Measurements from ENCODE around the gene KCP.
A peak's percentile ranks its signal among the peaks of the same experiment; 100 is the strongest.

KCP gene

DNA sequence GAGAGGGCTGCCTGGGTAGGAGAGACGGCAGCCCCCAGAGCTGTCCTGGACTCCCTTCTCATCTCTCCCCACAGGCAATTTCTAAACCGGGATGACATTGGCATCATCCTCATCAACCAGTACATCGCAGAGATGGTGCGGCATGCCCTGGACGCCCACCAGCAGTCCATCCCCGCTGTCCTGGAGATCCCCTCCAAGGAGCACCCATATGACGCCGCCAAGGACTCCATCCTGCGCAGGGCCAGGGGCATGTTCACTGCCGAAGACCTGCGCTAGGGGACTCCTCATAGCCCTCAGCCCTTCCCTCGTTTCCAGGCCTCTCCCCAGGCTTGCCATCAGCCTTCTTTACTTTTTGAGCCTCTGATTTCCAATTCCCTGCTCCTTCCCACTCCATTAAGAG is 45.2 kb downstream of the KCP start:
- POLR2A ChIA-PET, result no interaction called here
- CTCF ChIA-PET, result no interaction called here
- TF ChIP-seq HDGF (IDR thresholded peaks at IDR 0.05; ENCODE audit: borderline replicate concordance), result no peak
- TF ChIP-seq ARNT (IDR thresholded peaks at IDR 0.05), result no peak
- no peak for TF ChIP-seq BHLHE40 (IDR thresholded peaks at IDR 0.05; ENCODE audit: borderline replicate concordance)
- TF ChIP-seq SP1 (IDR thresholded peaks at IDR 0.05), result no peak
- TF ChIP-seq, protein P1, sequence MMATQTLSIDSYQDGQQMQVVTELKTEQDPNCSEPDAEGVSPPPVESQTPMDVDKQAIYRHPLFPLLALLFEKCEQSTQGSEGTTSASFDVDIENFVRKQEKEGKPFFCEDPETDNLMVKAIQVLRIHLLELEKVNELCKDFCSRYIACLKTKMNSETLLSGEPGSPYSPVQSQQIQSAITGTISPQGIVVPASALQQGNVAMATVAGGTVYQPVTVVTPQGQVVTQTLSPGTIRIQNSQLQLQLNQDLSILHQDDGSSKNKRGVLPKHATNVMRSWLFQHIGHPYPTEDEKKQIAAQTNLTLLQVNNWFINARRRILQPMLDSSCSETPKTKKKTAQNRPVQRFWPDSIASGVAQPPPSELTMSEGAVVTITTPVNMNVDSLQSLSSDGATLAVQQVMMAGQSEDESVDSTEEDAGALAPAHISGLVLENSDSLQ (IDR thresholded peaks at IDR 0.05), result no peak
- no peak for TF ChIP-seq CTBP1 (IDR thresholded peaks at IDR 0.05; ENCODE audit: borderline replicate concordance)
- no peak for TF ChIP-seq FOXA1 (IDR thresholded peaks at IDR 0.05)
- no peak for TF ChIP-seq SUZ12 (IDR thresholded peaks at IDR 0.05)
- no peak for TF ChIP-seq TARDBP (IDR thresholded peaks at IDR 0.05)
- no peak for TF ChIP-seq L3MBTL2 (conservative IDR thresholded peaks at IDR 0.05)
- no peak for TF ChIP-seq FOXM1 (IDR thresholded peaks at IDR 0.05; ENCODE audit: borderline replicate concordance)
- TF ChIP-seq LEF1 (IDR thresholded peaks at IDR 0.05; ENCODE audit: borderline replicate concordance), result no peak
- TF ChIP-seq ELF4 (IDR thresholded peaks at IDR 0.05), result no peak
- no peak for TF ChIP-seq NFRKB (IDR thresholded peaks at IDR 0.05)
- no peak for TF ChIP-seq ZNF384 (IDR thresholded peaks at IDR 0.05)
- no peak for TF ChIP-seq FOXK2 (IDR thresholded peaks at IDR 0.05)
- no peak for DNase-seq (ENCODE audit: extremely low spot score)

DNA sequence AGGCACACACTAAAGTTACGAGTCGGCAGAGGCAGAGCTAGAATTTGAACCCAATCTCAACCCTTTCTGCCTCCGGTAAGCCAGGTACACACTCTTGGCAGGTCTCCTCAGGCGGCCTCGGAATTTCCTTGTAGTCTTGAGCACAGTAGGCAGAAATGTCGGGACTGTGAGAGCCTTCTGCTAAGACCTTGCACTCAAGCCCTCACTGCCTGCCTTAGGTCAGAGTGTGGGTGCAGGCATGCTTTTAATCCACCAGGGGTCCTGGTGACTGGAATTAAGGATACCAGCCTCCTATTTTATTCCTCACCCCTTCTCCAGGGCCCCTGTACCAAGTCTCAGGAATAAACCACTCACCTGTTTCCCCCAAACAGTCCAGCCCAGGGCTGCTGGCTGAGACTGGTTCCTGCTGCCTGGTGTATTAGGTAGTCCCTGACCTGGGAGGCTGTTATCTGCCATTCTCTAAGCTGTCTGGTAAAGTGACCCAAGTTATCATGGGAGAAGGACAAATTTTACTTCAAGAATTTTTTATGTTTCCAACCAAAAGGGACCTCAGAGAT is 47.0 kb downstream of the KCP start:
- no peak for TF ChIP-seq ELF4 (IDR thresholded peaks at IDR 0.05)
- no peak for TF ChIP-seq LEF1 (IDR thresholded peaks at IDR 0.05; ENCODE audit: borderline replicate concordance)
- TF ChIP-seq FOXK2 (IDR thresholded peaks at IDR 0.05), result no peak
- no peak for TF ChIP-seq SUZ12 (IDR thresholded peaks at IDR 0.05)
- no peak for TF ChIP-seq L3MBTL2 (conservative IDR thresholded peaks at IDR 0.05)
- no peak for TF ChIP-seq ARNT (IDR thresholded peaks at IDR 0.05)
- TF ChIP-seq ZNF384 (IDR thresholded peaks at IDR 0.05), result no peak
- TF ChIP-seq TARDBP (IDR thresholded peaks at IDR 0.05), result no peak
- no peak for TF ChIP-seq CTBP1 (IDR thresholded peaks at IDR 0.05; ENCODE audit: borderline replicate concordance)
- no peak for TF ChIP-seq NFRKB (IDR thresholded peaks at IDR 0.05)
- no peak for TF ChIP-seq BHLHE40 (IDR thresholded peaks at IDR 0.05; ENCODE audit: borderline replicate concordance)
- TF ChIP-seq SP1 (IDR thresholded peaks at IDR 0.05), result no peak
- TF ChIP-seq HDGF (IDR thresholded peaks at IDR 0.05; ENCODE audit: borderline replicate concordance), result no peak
- TF ChIP-seq, protein P1 (IDR thresholded peaks at IDR 0.05), result no peak
- ChIA-PET POLR2A (interaction anchor here (0.8 to 3.1 kb wide), 10 partner anchors 9 to 124 kb away, joined by 3 to 32 read pairs (median 4); partner anchors contain the start of gene CALU), CTCF (interaction anchor here (0.6 to 2.8 kb wide), 6 partner anchors 20 to 438 kb away, joined by 3 to 13 read pairs (median 4); no protein-coding TSS in a partner anchor)
- peak; percentile 69 for DNase-seq (ENCODE audit: extremely low spot score)

DNA sequence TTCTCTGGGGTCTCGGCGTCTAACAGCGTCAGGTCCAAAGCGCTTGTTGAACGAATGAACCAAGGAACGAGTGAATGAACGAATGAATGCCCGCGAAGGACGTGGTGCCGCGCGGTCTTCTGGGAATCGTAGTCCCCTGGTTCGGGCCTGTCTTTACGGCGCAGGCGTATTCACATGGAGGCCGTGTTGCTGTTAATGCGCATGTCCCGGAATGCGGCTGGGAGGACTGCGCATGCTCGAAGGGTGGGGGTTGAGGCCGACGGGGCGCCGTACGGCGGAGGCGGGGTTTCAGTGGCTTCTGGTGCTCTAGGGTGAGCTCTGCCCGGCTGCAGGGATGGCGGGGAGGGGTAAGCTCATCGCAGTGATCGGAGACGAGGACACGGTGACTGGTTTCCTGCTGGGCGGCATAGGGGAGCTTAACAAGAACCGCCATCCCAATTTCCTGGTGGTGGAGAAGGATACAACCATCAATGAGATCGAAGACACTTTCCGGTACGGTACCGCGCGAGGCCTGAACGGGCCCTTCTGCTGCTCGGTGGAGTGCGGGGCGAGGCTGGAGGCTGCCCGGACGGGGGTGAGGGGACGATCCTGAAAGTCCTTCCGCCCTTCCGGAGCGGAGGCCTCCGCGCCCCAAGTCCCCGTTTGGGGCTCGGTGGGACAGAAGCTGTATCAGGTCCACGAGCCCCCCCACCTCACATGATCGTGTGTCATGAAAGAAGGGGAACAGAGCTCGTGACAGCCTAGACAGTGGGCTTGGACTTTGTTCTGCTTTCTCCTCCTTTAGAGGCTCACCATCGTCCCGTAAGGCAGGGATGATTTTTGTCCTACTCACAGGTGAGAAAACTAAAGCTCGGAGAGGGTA is 47.7 kb downstream of the KCP start, which contains the start of gene ATP6V1F:
Gene ATP6V1F, plus strand, starts transcription at position 286 of the 862 bp plus-strand sequence. Its CDS starts 49 bp downstream, at position 335.
- ChIA-PET CTCF (interaction anchor here (0.6 to 2.8 kb wide), 7 partner anchors 10 to 438 kb away, joined by 3 to 13 read pairs (median 5); no protein-coding TSS in a partner anchor), POLR2A (interaction anchor here (0.6 to 3.1 kb wide), 18 partner anchors 10 to 258 kb away, joined by 3 to 32 read pairs (median 4); partner anchors contain the start of gene CALU)
- DNase-seq (ENCODE audit: extremely low spot score), result peak; percentile 98
- TF ChIP-seq L3MBTL2 (conservative IDR thresholded peaks at IDR 0.05) (0 out of 2 replicates have a peak, but pooled peaks have one; percentile 19), CTBP1 (IDR thresholded peaks at IDR 0.05; ENCODE audit: borderline replicate concordance) (no peak)

DNA sequence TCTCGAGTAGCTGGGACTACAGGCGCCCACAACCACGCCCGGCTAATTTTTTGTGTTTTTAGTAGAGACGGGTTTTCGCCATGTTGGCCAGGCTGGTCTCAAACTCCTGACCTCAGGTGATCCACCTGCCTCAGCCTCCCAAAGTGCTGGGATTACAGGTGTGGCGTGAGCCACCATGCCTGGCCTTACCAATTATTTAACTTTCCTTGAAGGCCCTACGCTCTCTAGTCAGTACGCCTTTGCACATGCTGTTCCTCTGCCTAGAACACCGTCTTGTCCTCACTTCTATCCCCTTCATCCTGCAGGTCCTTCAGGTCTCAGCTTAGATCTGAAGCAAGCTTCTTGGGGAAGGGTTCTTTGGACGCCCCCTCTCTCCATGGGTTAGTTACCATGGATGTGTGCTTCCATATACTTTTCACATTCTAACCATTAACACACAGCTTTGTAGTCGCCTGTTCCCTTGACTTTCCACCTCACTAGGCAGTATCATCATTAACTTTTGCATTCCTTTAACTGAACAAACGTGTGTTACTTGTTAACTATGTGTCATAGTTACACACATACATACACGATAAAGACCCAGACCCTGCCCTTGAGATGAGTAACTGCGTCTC is 48.4 kb downstream of the KCP start:
- TF ChIP-seq BHLHE40 (IDR thresholded peaks at IDR 0.05; ENCODE audit: borderline replicate concordance) (no peak), HDGF (IDR thresholded peaks at IDR 0.05; ENCODE audit: borderline replicate concordance) (no peak), NFRKB (IDR thresholded peaks at IDR 0.05) (no peak), CTBP1 (IDR thresholded peaks at IDR 0.05; ENCODE audit: borderline replicate concordance) (no peak), ARNT (IDR thresholded peaks at IDR 0.05) (no peak), TARDBP (IDR thresholded peaks at IDR 0.05) (no peak), SUZ12 (IDR thresholded peaks at IDR 0.05) (no peak), ELF4 (IDR thresholded peaks at IDR 0.05) (no peak)
- ChIA-PET POLR2A (interaction anchor here (0.6 to 3.1 kb wide), 15 partner anchors 11 to 257 kb away, joined by 3 to 32 read pairs (median 4); partner anchors contain the start of gene CALU), CTCF (interaction anchor here (0.9 to 2.8 kb wide), 5 partner anchors 11 to 437 kb away, joined by 3 to 13 read pairs (median 6); no protein-coding TSS in a partner anchor)
- DNase-seq (ENCODE audit: extremely low spot score), result no peak

DNA sequence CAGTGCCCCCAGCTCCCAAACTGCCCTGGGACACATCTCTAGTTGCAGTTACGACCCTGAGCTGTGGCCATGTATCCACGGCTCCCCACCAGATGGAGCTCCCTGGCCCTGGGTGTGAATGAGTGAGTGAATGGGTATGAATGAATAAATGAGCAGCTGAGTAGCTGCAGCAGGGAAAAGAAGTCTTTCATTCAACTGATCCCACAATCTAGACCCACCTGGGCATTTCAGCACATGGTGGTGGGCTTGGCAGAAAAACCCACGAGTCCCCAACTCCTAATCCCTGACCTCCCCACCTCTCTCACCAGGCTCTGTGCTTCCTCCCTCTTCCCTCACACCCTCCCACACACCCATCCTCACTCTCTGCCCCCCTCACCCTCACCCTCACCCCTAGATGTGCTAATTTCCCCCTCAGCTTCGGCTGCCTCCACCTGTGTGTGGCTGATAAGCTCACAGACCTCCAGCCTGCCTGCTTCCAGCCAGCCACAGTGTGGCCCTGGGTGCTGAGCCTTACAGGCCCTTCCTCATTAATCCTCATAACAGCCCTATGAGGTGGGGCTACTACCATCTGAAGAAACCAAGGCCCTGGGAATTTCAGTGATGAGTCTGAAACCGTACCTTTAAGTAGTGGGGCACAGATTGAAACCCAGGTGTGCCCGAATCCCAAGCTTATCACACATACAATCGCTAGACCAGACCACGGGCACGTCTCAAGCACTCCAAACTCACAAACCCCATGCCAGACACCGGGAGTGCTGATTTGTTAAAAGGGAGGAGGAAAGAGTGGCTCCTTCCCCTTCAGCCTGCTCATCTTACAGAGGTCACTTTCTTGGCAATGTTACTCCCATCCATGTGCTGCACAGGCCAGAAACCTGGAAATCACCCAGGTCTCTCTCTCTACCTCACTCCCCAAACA is 50.1 kb downstream of the KCP start:
- no peak for DNase-seq (ENCODE audit: extremely low spot score)
- TF ChIP-seq CTBP1 (IDR thresholded peaks at IDR 0.05; ENCODE audit: borderline replicate concordance) (no peak), ARNT (IDR thresholded peaks at IDR 0.05) (no peak), BHLHE40 (IDR thresholded peaks at IDR 0.05; ENCODE audit: borderline replicate concordance) (no peak), FOXM1 (IDR thresholded peaks at IDR 0.05; ENCODE audit: borderline replicate concordance) (no peak)
- ChIA-PET POLR2A (interaction anchor here (1.0 to 2.1 kb wide), 3 partner anchors 16 to 120 kb away, joined by 3 to 6 read pairs (median 3); no protein-coding TSS in a partner anchor), CTCF (interaction anchor here (0.6 to 1.5 kb wide), 4 partner anchors 20 to 1151 kb away, joined by 3 to 5 read pairs (median 4); no protein-coding TSS in a partner anchor)
